HCT116 (cell line): Measurements from ENCODE around the gene WFDC12. TPM values are rescaled to one million over a fixed set of nuclear protein-coding genes. Genes with fewer than 3 reads are reported as not detected.

Source experiments
- ATAC-seq: fragments of 200-7000 bp; cut with Tn5 transposase; 2 replicates; pipeline ENCODE4 v1.9.1; 2020; ENCODE audit warnings: mild to moderate bottlenecking, moderate library complexity
- Bru-seq: library from RNA; stranded (reverse); fragments of 400-500 nt; gene quantifications from one replicate; lab custom pipeline; 2021; lab: Mats Ljungman, UMichigan
- BruChase-seq, 2 experiments: library from RNA; stranded (reverse); fragments of 400-500 nt; gene quantifications; one replicate each; lab custom pipeline; 2021; lab: Mats Ljungman, UMichigan
- BruUV-seq: library from RNA; stranded (reverse); fragments of 400-500 nt; replicated peaks from 2 replicates; lab custom pipeline; 2021; lab: Mats Ljungman, UMichigan
- CTCF ChIA-PET: fragments of 300-600 bp; sonication (Branson Sonifier 250); formaldehyde crosslinking; loops from one replicate; lab custom pipeline; 2021; ENCODE audit warnings: antibody characterized with exemption; lab: Charles Lee
- POLR2A ChIA-PET: fragments of 300-600, 350-600 bp; sonication (Branson Sonifier 250); formaldehyde crosslinking; loops from one replicate; lab custom pipeline; 2021; ENCODE audit warnings: antibody characterized with exemption; lab: Charles Lee
- RAD21 ChIA-PET, 2 experiments: fragments of 300-600 bp; sonication (Branson Sonifier 250); formaldehyde crosslinking; loops; one replicate each; lab custom pipeline; 2023; ENCODE audit warnings: low total read pairs in 2 of 2; ENCODE audit not compliant: uncharacterized antibody in 2 of 2, unreplicated experiment in 2 of 2, low non-redundant PET in 1 of 2; lab: Charles Lee
- DNase-seq: peaks from one replicate; pipeline ENCODE4 v3.0.0-alpha.2; 2010; ENCODE audit warnings: low read depth, low spot score
- H2AFZ ChIP-seq: fragments of 200-600 bp; shearing (Covaris generic), sonication (generic); 2 replicates; pipeline ENCODE4 v1.6.1; 2017; ENCODE audit warnings: low read depth, mixed run types, mixed read lengths, antibody characterized with exemption, low read length; ENCODE audit not compliant: poor library complexity, severe bottlenecking
- H3K27ac ChIP-seq: 2 replicates; pipeline ENCODE4 v1.5.1; 2012; ENCODE audit warnings: low read depth, low read length
- H3K27me3 ChIP-seq: fragments of 200-600 bp; sonication (generic); 2 replicates; pipeline ENCODE4 v1.6.1; 2016; ENCODE audit warnings: mixed run types, low read length, mixed read lengths; ENCODE audit not compliant: insufficient read depth
- H3K36me3 ChIP-seq, 2 experiments: fragments of 200-500 bp in 1 of 2; fragments of 200-600 bp in 1 of 2; sonication (Bioruptor generic) in 1 of 2; sonication (generic) in 1 of 2; 2 replicates each; pipeline versions ENCODE4 v1.5.1 to v1.6.1; 2014 to 2016; ENCODE audit warnings: low read length in 2 of 2, inconsistent platforms in 1 of 2, mixed read lengths in 1 of 2, mixed run types in 1 of 2; ENCODE audit not compliant: insufficient read depth in 2 of 2, control insufficient read depth in 1 of 2
- H3K4me1 ChIP-seq, 2 experiments: fragments of 200-600 bp in 1 of 2; sonication (generic) in 1 of 2; 2 replicates each; pipeline versions ENCODE4 v1.5.1 to v1.6.1; 2012 to 2017; ENCODE audit warnings: low read length in 2 of 2, inconsistent platforms in 1 of 2, mild to moderate bottlenecking in 1 of 2, mixed read lengths in 1 of 2, mixed run types in 1 of 2, moderate library complexity in 1 of 2; ENCODE audit not compliant: insufficient read depth in 2 of 2, control insufficient read depth in 1 of 2
- H3K4me2 ChIP-seq: fragments of 200-600 bp; sonication (generic); 2 replicates; pipeline ENCODE4 v1.6.1; 2017; ENCODE audit warnings: mixed run types, low read length, mixed read lengths
- H3K4me3 ChIP-seq, 2 experiments: fragments of 200-600 bp in 1 of 2; sonication (generic) in 1 of 2; replicated peaks in 1 of 2; 2 replicates each; pipeline ENCODE4 v1.5.1; 2011 to 2016; ENCODE audit warnings: low read length in 2 of 2, control low read depth in 1 of 2, low read depth in 1 of 2, mild to moderate bottlenecking in 1 of 2, mixed read lengths in 1 of 2, mixed run types in 1 of 2
- H3K79me2 ChIP-seq: fragments of 200-600 bp; sonication (generic); 2 replicates; pipeline ENCODE4 v1.6.1; 2017; ENCODE audit warnings: mild to moderate bottlenecking, mixed run types, low read length, moderate library complexity, mixed read lengths; ENCODE audit not compliant: insufficient read depth
- H3K9ac ChIP-seq: fragments of 200-600 bp; sonication (generic); 2 replicates; pipeline ENCODE4 v1.6.1; 2016; ENCODE audit warnings: low read length, mixed read lengths
- H3K9me2 ChIP-seq: fragments of 200-600 bp; sonication (generic), shearing (Covaris generic); 2 replicates; pipeline ENCODE4 v1.6.1; 2017; ENCODE audit warnings: mixed run types, mild to moderate bottlenecking, moderate library complexity; ENCODE audit not compliant: insufficient read depth
- H3K9me3 ChIP-seq, 2 experiments: fragments of 200-500 bp in 1 of 2; fragments of 200-600 bp in 1 of 2; sonication (Bioruptor generic) in 1 of 2; sonication (generic) in 1 of 2; 2 replicates each; pipeline ENCODE4 v1.6.1; 2014 to 2017; ENCODE audit warnings: low read length in 2 of 2, mixed read lengths in 2 of 2, inconsistent platforms in 1 of 2, low read depth in 1 of 2, mild to moderate bottlenecking in 1 of 2, mixed run types in 1 of 2, moderate library complexity in 1 of 2; ENCODE audit not compliant: control insufficient read depth in 1 of 2, insufficient read depth in 1 of 2
- H4K20me1 ChIP-seq: fragments of 200-600 bp; sonication (generic), shearing (Covaris generic); 2 replicates; pipeline ENCODE4 v1.6.1; 2017; ENCODE audit warnings: mixed run types, mild to moderate bottlenecking, moderate library complexity; ENCODE audit not compliant: insufficient read depth
- ATF3 ChIP-seq: IDR thresholded peaks from 2 replicates; pipeline ENCODE4 v1.6.1; 2012
- CTCF ChIP-seq, 3 experiments: fragments of 200-600 bp in 1 of 3; sonication (generic) in 1 of 3; IDR thresholded peaks in 2 of 3; conservative IDR thresholded peaks in 1 of 3; 2 replicates each; pipeline ENCODE4 v1.5.1; 2012 to 2017; ENCODE audit warnings: low read depth in 2 of 3, low read length in 2 of 3, antibody characterized with exemption in 1 of 3, borderline replicate concordance in 1 of 3, control low read depth in 1 of 3, mild to moderate bottlenecking in 1 of 3, mixed read lengths in 1 of 3, mixed run types in 1 of 3, moderate library complexity in 1 of 3; ENCODE audit not compliant: insufficient read depth in 1 of 3
- EGR1 ChIP-seq: IDR thresholded peaks from 2 replicates; pipeline ENCODE4 v1.6.1; 2012; ENCODE audit warnings: low read depth
- ELF1 ChIP-seq: IDR thresholded peaks from 2 replicates; pipeline ENCODE4 v1.6.1; 2012; ENCODE audit warnings: low read depth, borderline replicate concordance
- EZH2 ChIP-seq: fragments of 200-600 bp; sonication (generic); IDR thresholded peaks from 2 replicates; pipeline ENCODE4 v1.6.1; 2017; ENCODE audit warnings: antibody characterized with exemption, mixed run types
- EZH2phosphoT487 ChIP-seq: fragments of 200-600 bp; IDR thresholded peaks from 2 replicates; pipeline ENCODE4 v1.6.1; 2018; ENCODE audit warnings: antibody characterized with exemption, borderline replicate concordance
- FOSL1 ChIP-seq: IDR thresholded peaks from 2 replicates; pipeline ENCODE4 v1.6.1; 2012; ENCODE audit warnings: low read depth
- MAX ChIP-seq: IDR thresholded peaks from 2 replicates; pipeline ENCODE4 v1.6.1; 2012
- POLR2A ChIP-seq: IDR thresholded peaks from 2 replicates; pipeline ENCODE4 v1.7.0; 2011; ENCODE audit warnings: borderline replicate concordance; ENCODE audit not compliant: insufficient read depth, insufficient read length; ENCODE audit errors: extremely low read depth
- POLR2AphosphoS5 ChIP-seq: IDR thresholded peaks from 2 replicates; pipeline ENCODE4 v1.6.1; 2011; ENCODE audit warnings: mild to moderate bottlenecking, low read depth, low read length, moderate library complexity
- SP1 ChIP-seq: IDR thresholded peaks from 2 replicates; pipeline ENCODE4 v1.6.1; 2012; ENCODE audit warnings: low read depth
- SRF ChIP-seq: IDR thresholded peaks from 2 replicates; pipeline ENCODE4 v1.6.1; 2012; ENCODE audit warnings: low read depth
- TCF7L2 ChIP-seq: IDR thresholded peaks from 2 replicates; pipeline ENCODE4 v1.7.0; 2011; ENCODE audit warnings: borderline replicate concordance, inconsistent platforms; ENCODE audit not compliant: insufficient read depth, insufficient read length; ENCODE audit errors: extremely low read depth
- ZBTB33 ChIP-seq: IDR thresholded peaks from 2 replicates; pipeline ENCODE4 v1.6.1; 2011; ENCODE audit warnings: mild to moderate bottlenecking, low read length, moderate library complexity; ENCODE audit not compliant: insufficient replicate concordance; ENCODE audit errors: extremely low read depth
- ZNF274 ChIP-seq: fragments of 200-500 bp; sonication (Bioruptor generic); IDR thresholded peaks from 2 replicates; pipeline ENCODE4 v1.6.1; 2014; ENCODE audit warnings: mild to moderate bottlenecking, low read depth, low read length, inconsistent platforms
- intact Hi-C: fragments of 100-400 bp; cut with micrococcal nuclease; formaldehyde crosslinking; loops from 2 replicates; pipeline ENCODE4 v1.10.0; 2022
- long read RNA-seq: library from polyadenylated mRNA; unstranded; transcript quantifications from one replicate; pipeline ENCODE4 v2.0.0, GENCODE V29; 2021; ENCODE audit not compliant: unreplicated experiment
- polyA plus RNA-seq: library from polyadenylated mRNA; unstranded; fragments of >200 nt; gene quantifications from 2 replicates; pipeline ENCODE4 v1.2.1, GENCODE V29; 2012; ENCODE audit warnings: missing spikeins
- total RNA-seq: library from RNA; stranded (reverse); gene quantifications from one replicate; pipeline ENCODE4 v1.2.1, GENCODE V29; 2021; ENCODE audit not compliant: unreplicated experiment

WFDC12 gene
- total RNA-seq (not detected), Bru-seq, nascent RNA (not detected), BruChase-seq, experiment 1, labeled RNA remaining after a 6-hour chase (not detected), BruChase-seq, experiment 2, labeled RNA remaining after a 2-hour chase (not detected)
- not detected in 2 replicates for polyA plus RNA-seq
- long read RNA-seq, result 0 reads

- intact Hi-C loops, result no loop called here
- BruUV-seq, result no TSS peak
Measured at GRCh38 chr20:45124365-45124764, at the start of gene WFDC12. TSS of gene WFDC12 (minus strand) at chr20:45124465. CDS start at chr20:45124447, 18 bp downstream.

More at GRCh38 chr20:45124365-45124764, at the start of gene WFDC12:
- no peaks in the 10 kb centered on the region for H3K9me2 ChIP-seq
- CTCF ChIA-PET, result interaction anchor here (1.4 to 2.5 kb wide), 2 partner anchors 13 to 14 kb away, joined by 4 to 7 read pairs; no protein-coding TSS in a partner anchor
- no peak within 1 kb of the TSS for H2AFZ ChIP-seq
- H3K4me2 ChIP-seq, result no peak within 1 kb of the TSS
- POLR2A ChIA-PET, result no interaction called here
- H3K4me1 ChIP-seq, result no peaks in the 10 kb centered on the region; a peak in 1 of 4 replicates
- H3K27ac ChIP-seq, result no peak within 1 kb of the TSS
- no peaks in the 10 kb centered on the region for H3K36me3 ChIP-seq
- H3K4me3 ChIP-seq, result no peak within 1 kb of the TSS
- H3K27me3 ChIP-seq, result no peaks in the 10 kb centered on the region
- H4K20me1 ChIP-seq, result no peaks in the 10 kb centered on the region
- no peaks in the 10 kb centered on the region for H3K79me2 ChIP-seq
- no peak for DNase-seq
- no peaks in the 10 kb centered on the region for H3K9me3 ChIP-seq
- ATAC-seq, result no peak
- no peak for TF ChIP-seq CTCF (IDR thresholded peaks at IDR 0.05 in 2 of 3, conservative IDR thresholded peaks at IDR 0.05 in 1 of 3; ENCODE audit: borderline replicate concordance in 1 of 3, insufficient read depth in 1 of 3, low read depth in 2 of 3, low read length in 2 of 3)
- TF ChIP-seq POLR2AphosphoS5, result no peak
- no peak for TF ChIP-seq EGR1
- no peak for TF ChIP-seq ZBTB33
- TF ChIP-seq ZNF274, result no peak
- TF ChIP-seq TCF7L2, result no peak
- no peak for TF ChIP-seq FOSL1
- no peak for TF ChIP-seq EZH2
- TF ChIP-seq EZH2phosphoT487, result no peak
- no peak for TF ChIP-seq ELF1
- TF ChIP-seq ATF3, result no peak
- no peak for TF ChIP-seq MAX
- no peak for TF ChIP-seq SRF
- no peak for TF ChIP-seq POLR2A
- TF ChIP-seq SP1, result no peak
- RAD21 ChIA-PET, result no interaction called here
- H3K9ac ChIP-seq, result no peak within 1 kb of the TSS
